OCI-LY7 (cell line): ENCODE measurements around the gene TIMM22. TPM values are rescaled to one million over a fixed set of nuclear protein-coding genes. Genes with fewer than 3 reads are reported as not detected.
"Not testable (repeated sequence)": the region's sequence is repeated elsewhere in the genome, so short reads cannot be mapped to it uniquely, and the experiment has no call there.

ENCODE experiments used
- BruUV-seq: library from RNA; stranded (reverse); fragments of 400-500 nt; replicated peaks from 2 replicates; lab custom pipeline; 2021; lab: Mats Ljungman, UMichigan
- CTCF ChIA-PET: fragments of 300-600 bp; sonication (Branson Sonifier 250); formaldehyde crosslinking; loops from one replicate; lab custom pipeline; 2022; ENCODE audit warnings: antibody characterized with exemption; ENCODE audit not compliant: unreplicated experiment; lab: Charles Lee
- POLR2A ChIA-PET: fragments of 300-600 bp; sonication (Branson Sonifier 250); formaldehyde crosslinking; loops from one replicate; lab custom pipeline; 2022; ENCODE audit warnings: antibody characterized with exemption; lab: Charles Lee
- DNase-seq: peaks from one replicate; pipeline ENCODE4 v3.0.0-alpha.2; 2015; ENCODE audit warnings: low spot score
- H2AFZ ChIP-seq: fragments of 200-600 bp; sonication (generic), shearing (Covaris generic); 2 replicates; pipeline ENCODE4 v1.6.1; 2014; ENCODE audit warnings: mild to moderate bottlenecking, antibody characterized with exemption, low read length, moderate library complexity
- H3K27ac ChIP-seq: fragments of 200-600 bp; sonication (generic); 2 replicates; pipeline ENCODE4 v1.5.1; 2014; ENCODE audit warnings: mixed run types, low read depth, mild to moderate bottlenecking, moderate library complexity, low read length, inconsistent platforms; ENCODE audit not compliant: poor library complexity, severe bottlenecking
- H3K36me3 ChIP-seq: fragments of 200-600 bp; sonication (generic); 2 replicates; pipeline ENCODE4 v1.6.1; 2014; ENCODE audit warnings: mild to moderate bottlenecking, antibody characterized with exemption, low read length, moderate library complexity, mixed read lengths; ENCODE audit not compliant: insufficient read depth
- H3K4me1 ChIP-seq: fragments of 200-600 bp; sonication (generic); 2 replicates; pipeline ENCODE4 v1.5.1; 2014; ENCODE audit warnings: mild to moderate bottlenecking, low read length; ENCODE audit not compliant: insufficient read depth, poor library complexity, severe bottlenecking
- H3K4me2 ChIP-seq: fragments of 200-600 bp; sonication (generic); 2 replicates; pipeline ENCODE4 v1.6.1; 2014; ENCODE audit warnings: mild to moderate bottlenecking, low read length
- H3K4me3 ChIP-seq: fragments of 200-600 bp; sonication (generic); 2 replicates; pipeline ENCODE4 v1.5.1; 2014; ENCODE audit warnings: mild to moderate bottlenecking, low read depth, low read length; ENCODE audit not compliant: poor library complexity, severe bottlenecking
- H3K79me2 ChIP-seq: fragments of 200-600 bp; sonication (generic); 2 replicates; pipeline ENCODE4 v1.6.1; 2016; ENCODE audit warnings: low read depth, mild to moderate bottlenecking, low read length, moderate library complexity, mixed read lengths; ENCODE audit not compliant: insufficient read depth
- H3K9me2 ChIP-seq: fragments of 200-600 bp; sonication (generic); 2 replicates; pipeline ENCODE4 v1.6.1; 2016; ENCODE audit warnings: mild to moderate bottlenecking, low read length, mixed read lengths; ENCODE audit not compliant: insufficient read depth
- H3K9me3 ChIP-seq: fragments of 200-600 bp; sonication (generic); 2 replicates; pipeline ENCODE4 v1.6.1; 2014; ENCODE audit warnings: mild to moderate bottlenecking, mixed run types, low read length, mixed read lengths
- H4K20me1 ChIP-seq: fragments of 200-600 bp; sonication (generic); 2 replicates; pipeline ENCODE4 v1.6.1; 2014; ENCODE audit warnings: mild to moderate bottlenecking, antibody characterized with exemption, low read length, moderate library complexity, mixed read lengths; ENCODE audit not compliant: insufficient read depth
- CTCF ChIP-seq: fragments of 200-600 bp; sonication (generic); conservative IDR thresholded peaks from 2 replicates; pipeline ENCODE4 v1.5.1; 2014; ENCODE audit warnings: mild to moderate bottlenecking, antibody characterized with exemption, low read length, moderate library complexity, mixed read lengths
- EZH2phosphoT487 ChIP-seq: fragments of 200-600 bp; sonication (generic); IDR thresholded peaks from 2 replicates; pipeline ENCODE4 v1.6.1; 2018; ENCODE audit warnings: low read depth, borderline replicate concordance, mild to moderate bottlenecking, mixed run types, antibody characterized with exemption, low read length, moderate library complexity, mixed read lengths
- intact Hi-C: fragments of 100-400 bp; cut with micrococcal nuclease; formaldehyde crosslinking; loops from one replicate; pipeline ENCODE4 v1.10.0; 2022; ENCODE audit not compliant: unreplicated experiment
- total RNA-seq, 2 experiments: library from RNA; depleted of rRNA in 1 of 2; stranded (reverse); fragments of >200 nt in 1 of 2; shearing (Covaris generic) in 1 of 2; gene quantifications; 2 replicates each; pipeline ENCODE4 v1.2.3, GENCODE V29; 2014 to 2022

Gene TIMM22
- total RNA-seq, 2 experiments from 2014 or later = 13.8 to 15.7 TPM

- no peak for TF ChIP-seq EZH2phosphoT487
- no peak for TF ChIP-seq CTCF
- Histone ChIP-seq H2AFZ (no peak overlapping the region), H3K4me1 (no peaks in the 10 kb centered on the region), H3K4me3 (no peak overlapping the region), H4K20me1 (no peaks in the 10 kb centered on the region), H3K9me3 (no peaks in the 10 kb centered on the region), H3K4me2 (no peak overlapping the region), H3K9me2 (no peaks in the 10 kb centered on the region), H3K27ac (no peak overlapping the region), H3K79me2 (no peaks in the 10 kb centered on the region), H3K36me3 (peaks cover 77% of the 10 kb centered on the region)
- DNase-seq = no peak
- BruUV-seq = no TSS peak
- ChIA-PET POLR2A (no interaction called here), CTCF (no interaction called here)
- intact Hi-C loops = no loop called here
Observed at GRCh38 chr17:1043601-1044251, 46.8 kb downstream of the TIMM22 start.

DNA sequence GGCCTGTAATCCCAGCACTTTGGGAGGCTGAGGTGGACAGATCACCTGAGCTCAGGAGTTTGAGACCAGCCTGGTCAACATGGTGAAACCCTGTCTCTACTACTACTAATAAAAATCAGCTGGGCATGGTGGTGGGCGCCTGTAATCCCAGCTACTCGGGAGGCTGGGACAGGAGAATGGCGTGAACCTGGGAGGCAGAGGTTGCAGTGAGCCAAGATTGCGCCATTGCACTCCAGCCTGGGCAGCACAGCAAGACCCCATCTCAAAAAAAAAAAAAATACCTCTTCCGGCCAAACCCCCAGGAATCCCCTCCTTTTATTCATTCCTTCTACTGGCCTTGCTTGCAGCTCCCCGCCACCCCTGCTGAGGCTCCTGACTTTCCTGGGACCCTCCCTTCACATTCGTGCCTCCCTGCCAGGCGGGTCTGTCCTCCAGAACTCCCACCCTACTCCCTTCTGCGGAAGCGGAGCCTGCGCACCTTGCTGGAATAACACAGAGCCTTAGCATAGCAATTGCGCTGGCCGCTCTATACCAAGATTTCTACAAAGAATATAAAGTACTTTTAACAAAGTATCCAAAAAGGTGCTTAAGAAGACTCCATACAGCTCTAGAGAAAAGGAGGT is 47.6 kb downstream of the TIMM22 start:
- DNase-seq, BruUV-seq, H3K4me3 ChIP-seq, H3K9me3 ChIP-seq, H4K20me1 ChIP-seq, H3K4me2 ChIP-seq, H2AFZ ChIP-seq, H3K79me2 ChIP-seq, H3K27ac ChIP-seq, H3K4me1 ChIP-seq, H3K9me2 ChIP-seq, intact Hi-C loops, POLR2A ChIA-PET, CTCF ChIA-PET: not testable (repeated sequence)
- H3K36me3 ChIP-seq = peaks cover 72% of the 10 kb centered on the region

GRCh38 chr17:1045456-1045855 is 48.5 kb downstream of the TIMM22 start:
- Histone ChIP-seq H3K4me2 (no peak overlapping the region), H3K4me1 (no peaks in the 10 kb centered on the region), H3K27ac (no peak overlapping the region), H3K36me3 (peaks cover 65% of the 10 kb centered on the region), H3K4me3 (no peak overlapping the region), H4K20me1 (no peaks in the 10 kb centered on the region), H3K9me3 (no peaks in the 10 kb centered on the region), H2AFZ (no peak overlapping the region), H3K9me2 (no peaks in the 10 kb centered on the region), H3K79me2 (no peaks in the 10 kb centered on the region)
- TF ChIP-seq EZH2phosphoT487 (no peak), CTCF (no peak)
- POLR2A ChIA-PET = no interaction called here
- CTCF ChIA-PET = no interaction called here
- BruUV-seq = no TSS peak
- intact Hi-C loops = no loop called here
- no peak for DNase-seq
